Vagina (tissue), 2 donors: ENCODE results near the gene WDR75. TPM values are rescaled to one million over a fixed set of nuclear protein-coding genes. Genes with fewer than 3 reads are reported as not detected.

ENCODE experiments used
- DNase-seq, 2 donors: peaks; one replicate each; pipeline ENCODE4 v3.0.0-alpha.2; 2017; ENCODE audit errors: extremely low spot score in 2 of 2
- H3K27ac ChIP-seq: fragments of 200-600 bp; sonication (generic); one replicate; pipeline ENCODE4 v1.5.1; 2019
- H3K27me3 ChIP-seq: fragments of 200-600 bp; sonication (generic); one replicate; pipeline ENCODE4 v1.5.1; 2019
- H3K36me3 ChIP-seq, 2 donors: fragments of 200-600 bp; sonication (generic); one replicate each; pipeline ENCODE4 v1.5.1; 2017 to 2019
- H3K4me1 ChIP-seq: fragments of 200-600 bp; sonication (generic); one replicate; pipeline ENCODE4 v1.5.1; 2019
- H3K4me3 ChIP-seq, 2 donors: fragments of 200-600 bp; sonication (generic); 1 replicate in 1 of 2; 2 replicates in 1 of 2; pipeline ENCODE4 v1.5.1; 2016 to 2019
- H3K9me3 ChIP-seq: fragments of 200-600 bp; sonication (generic); one replicate; pipeline ENCODE4 v1.5.1; 2019
- POLR2A ChIP-seq, 2 donors: fragments of 450-650 bp; IDR thresholded peaks; one replicate each; pipeline ENCODE4 v1.6.1; 2017; ENCODE audit warnings: antibody characterized with exemption in 2 of 2, mild to moderate bottlenecking in 2 of 2, moderate library complexity in 2 of 2
- POLR2AphosphoS5 ChIP-seq, 2 donors: sonication (generic); formaldehyde crosslinking; IDR thresholded peaks; one replicate each; pipeline ENCODE4 v1.9.0; 2017; ENCODE audit warnings: antibody characterized with exemption in 2 of 2, mild to moderate bottlenecking in 2 of 2, low read depth in 1 of 2; ENCODE audit not compliant: insufficient read depth in 1 of 2
- intact Hi-C: fragments of 100-400 bp; cut with DNase I; formaldehyde crosslinking; loops from one replicate; pipeline ENCODE4 v1.15.1; 2023
- total RNA-seq: library from RNA; depleted of rRNA; stranded (reverse); fragments of >200 nt; gene quantifications from one replicate; pipeline ENCODE4 v1.2.3, GENCODE V29; 2016
- TF ChIP-seq, protein P1 (sequence below), 3 experiments: fragments of 450-650 bp in 2 of 3; fragments of 200-600 bp in 1 of 3; sonication (generic) in 1 of 3; IDR thresholded peaks; one replicate each; pipeline ENCODE4 v1.5.1; 2017 to 2019; ENCODE audit warnings: antibody characterized with exemption in 3 of 3, mild to moderate bottlenecking in 2 of 3, moderate library complexity in 2 of 3

The WDR75 gene
- total RNA-seq, 1 donor from 2014 or later, result 30.7 TPM

DNA sequence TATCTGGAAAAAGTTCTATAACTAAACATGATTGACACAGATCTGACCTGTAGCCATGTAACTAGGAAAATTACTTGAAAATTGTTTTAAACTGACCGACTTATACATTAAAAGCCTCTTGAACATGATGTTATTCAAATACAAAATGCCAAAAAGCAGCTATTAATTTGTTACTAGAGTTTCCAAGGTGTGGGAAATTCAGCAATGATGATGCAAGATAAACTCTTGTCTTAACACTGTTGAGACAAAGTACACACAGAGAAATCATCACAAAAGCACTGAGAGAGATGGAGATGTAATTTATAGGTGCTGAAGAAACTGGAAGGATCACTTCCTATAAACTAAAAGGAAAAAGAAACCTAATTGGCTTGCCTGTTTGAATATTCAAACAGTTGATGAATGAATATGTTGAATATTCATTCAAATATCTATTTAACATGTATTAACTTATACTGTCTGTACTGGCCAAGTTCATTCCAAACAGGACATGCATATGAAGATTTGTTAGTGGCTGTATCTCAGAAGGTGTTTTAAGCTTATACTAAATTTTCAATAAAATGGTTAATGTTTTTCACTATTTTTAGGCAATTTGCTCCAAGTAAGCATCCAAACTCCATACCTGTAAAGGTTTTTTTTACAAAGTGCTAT, 34.6 kb upstream of the WDR75 start:
- TF ChIP-seq, protein P1, sequence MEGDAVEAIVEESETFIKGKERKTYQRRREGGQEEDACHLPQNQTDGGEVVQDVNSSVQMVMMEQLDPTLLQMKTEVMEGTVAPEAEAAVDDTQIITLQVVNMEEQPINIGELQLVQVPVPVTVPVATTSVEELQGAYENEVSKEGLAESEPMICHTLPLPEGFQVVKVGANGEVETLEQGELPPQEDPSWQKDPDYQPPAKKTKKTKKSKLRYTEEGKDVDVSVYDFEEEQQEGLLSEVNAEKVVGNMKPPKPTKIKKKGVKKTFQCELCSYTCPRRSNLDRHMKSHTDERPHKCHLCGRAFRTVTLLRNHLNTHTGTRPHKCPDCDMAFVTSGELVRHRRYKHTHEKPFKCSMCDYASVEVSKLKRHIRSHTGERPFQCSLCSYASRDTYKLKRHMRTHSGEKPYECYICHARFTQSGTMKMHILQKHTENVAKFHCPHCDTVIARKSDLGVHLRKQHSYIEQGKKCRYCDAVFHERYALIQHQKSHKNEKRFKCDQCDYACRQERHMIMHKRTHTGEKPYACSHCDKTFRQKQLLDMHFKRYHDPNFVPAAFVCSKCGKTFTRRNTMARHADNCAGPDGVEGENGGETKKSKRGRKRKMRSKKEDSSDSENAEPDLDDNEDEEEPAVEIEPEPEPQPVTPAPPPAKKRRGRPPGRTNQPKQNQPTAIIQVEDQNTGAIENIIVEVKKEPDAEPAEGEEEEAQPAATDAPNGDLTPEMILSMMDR (IDR thresholded peaks at IDR 0.05), result no peak
- TF ChIP-seq POLR2A (IDR thresholded peaks at IDR 0.05), result no peak
- TF ChIP-seq POLR2AphosphoS5 (IDR thresholded peaks at IDR 0.05; ENCODE audit: insufficient read depth in 1 of 2, low read depth in 1 of 2), result no peak
- H3K4me1 ChIP-seq, result peaks cover 13% of the 10 kb centered on the region
- H3K27me3 ChIP-seq, result no peaks in the 10 kb centered on the region
- peak overlapping the region; percentile 72 for H3K27ac ChIP-seq
- intact Hi-C loops, result no loop called here
- DNase-seq, result no peak
- H3K4me3 ChIP-seq, result peak overlapping the region in 1 of 2 donors; percentile 1
- no peaks in the 10 kb centered on the region for H3K9me3 ChIP-seq
- H3K36me3 ChIP-seq, result no peaks in the 10 kb centered on the region

GRCh38 chr2:189407281-189408209, 33.7 kb upstream of the WDR75 start:
- Histone ChIP-seq H3K4me1 (peaks cover 13% of the 10 kb centered on the region), H3K27ac (peak overlapping the region; percentile 72), H3K4me3 (peak overlapping the region in 1 of 2 donors; percentile 1), H3K9me3 (no peaks in the 10 kb centered on the region), H3K27me3 (no peaks in the 10 kb centered on the region), H3K36me3 (no peaks in the 10 kb centered on the region)
- DNase-seq, result no peak
- intact Hi-C loops, result no loop called here
- TF ChIP-seq POLR2AphosphoS5 (IDR thresholded peaks at IDR 0.05; ENCODE audit: insufficient read depth in 1 of 2, low read depth in 1 of 2) (no peak), POLR2A (IDR thresholded peaks at IDR 0.05) (no peak)
- TF ChIP-seq, protein P1 (IDR thresholded peaks at IDR 0.05), result no peak

GRCh38 chr2:189408294-189408693, 33.0 kb upstream of the WDR75 start:
- H3K9me3 ChIP-seq, result no peaks in the 10 kb centered on the region
- H3K4me3 ChIP-seq, result no peak overlapping the region
- H3K4me1 ChIP-seq, result peaks cover 13% of the 10 kb centered on the region
- intact Hi-C loops, result no loop called here
- H3K36me3 ChIP-seq, result no peaks in the 10 kb centered on the region
- no peak for DNase-seq
- H3K27ac ChIP-seq, result peak overlapping the region; percentile 72
- H3K27me3 ChIP-seq, result no peaks in the 10 kb centered on the region
- no peak for TF ChIP-seq POLR2AphosphoS5 (IDR thresholded peaks at IDR 0.05; ENCODE audit: insufficient read depth in 1 of 2, low read depth in 1 of 2)
- no peak for TF ChIP-seq POLR2A (IDR thresholded peaks at IDR 0.05)
- TF ChIP-seq, protein P1 (IDR thresholded peaks at IDR 0.05), result no peak

GRCh38 chr2:189409131-189409530, 32.1 kb upstream of the WDR75 start:
- Histone ChIP-seq H3K4me3 (no peak overlapping the region), H3K36me3 (no peaks in the 10 kb centered on the region), H3K27me3 (no peaks in the 10 kb centered on the region), H3K4me1 (peaks cover 13% of the 10 kb centered on the region), H3K27ac (peak overlapping the region; percentile 72), H3K9me3 (no peaks in the 10 kb centered on the region)
- intact Hi-C loops, result no loop called here
- DNase-seq, result no peak
- no peak for TF ChIP-seq POLR2AphosphoS5 (IDR thresholded peaks at IDR 0.05; ENCODE audit: insufficient read depth in 1 of 2, low read depth in 1 of 2)
- TF ChIP-seq, protein P1 (IDR thresholded peaks at IDR 0.05), result no peak
- TF ChIP-seq POLR2A (IDR thresholded peaks at IDR 0.05), result no peak
